ENCODE data around the gene CXCR3. TPM values are rescaled to one million over a fixed set of nuclear protein-coding genes. Genes with fewer than 3 reads are reported as not detected.
A peak's percentile ranks its signal among the peaks of the same experiment; 100 is the strongest.
"Not testable (repeated sequence)": the region's sequence is repeated elsewhere in the genome, so short reads cannot be mapped to it uniquely, and the experiment has no call there.

CXCR3 gene
- total RNA-seq, 2 experiments from 2014 or later: 141 to 145 TPM

DNA sequence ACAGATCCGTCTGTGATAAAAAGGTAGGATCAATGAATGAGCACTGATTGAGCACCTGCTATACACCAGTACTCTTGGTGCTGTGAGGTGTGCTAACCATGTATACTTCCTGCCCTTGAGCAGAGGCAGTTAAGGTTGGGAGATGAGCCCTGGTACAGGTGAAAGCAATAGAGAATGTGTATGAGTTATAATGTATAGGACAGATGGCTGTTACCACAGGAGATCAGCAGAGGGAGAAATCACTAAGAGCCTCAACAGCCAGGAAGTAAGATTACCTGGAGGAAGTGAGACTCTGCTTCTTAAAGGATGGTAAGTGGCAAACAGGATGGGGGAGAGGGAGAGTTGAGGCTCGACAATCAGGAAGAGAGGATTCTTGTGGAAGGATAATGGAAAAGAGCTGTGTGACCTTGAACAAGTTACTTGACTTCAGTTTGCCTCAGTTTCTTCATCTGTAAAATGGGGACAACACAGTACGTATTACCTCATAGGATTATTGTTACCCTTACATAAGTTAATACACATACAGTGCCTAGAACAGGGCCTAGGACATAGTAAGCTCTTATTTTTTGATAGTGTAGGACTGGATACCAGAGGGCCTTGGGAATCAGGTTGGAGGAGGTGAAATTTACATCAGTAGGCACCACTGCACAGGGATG lies 9.1 kb downstream of the CXCR3 start:
- ATAC-seq: peak; percentile 50
- H3K36me3 Mint-ChIP-seq (ENCODE audit: low read depth): peaks cover 77% of the 10 kb centered on the region
- peaks cover 83% of the 10 kb centered on the region for H3K4me1 Mint-ChIP-seq (ENCODE audit: low read depth)
- peak; percentile 27 for DNase-seq
- peak overlapping the region; percentile 74 for H3K27ac Mint-ChIP-seq
- POLR2A ChIA-PET: interaction anchor here (0.7 to 1.6 kb wide), 2 partner anchors 9 to 13 kb away, joined by 4 to 6 read pairs; partner anchors contain the start of gene CXCR3
- no peaks in the 10 kb centered on the region for H3K27me3 Mint-ChIP-seq (ENCODE audit: low read depth)
- H3K9me3 Mint-ChIP-seq (ENCODE audit: insufficient read depth): no peaks in the 10 kb centered on the region
- CTCF ChIA-PET: interaction anchor here (1.0 to 3.6 kb wide), 7 partner anchors 8 to 43 kb away, joined by 3 to 16 read pairs (median 5); partner anchors contain the start of gene CXCR3
- H3K4me3 Mint-ChIP-seq: no peak overlapping the region

GRCh38 chrX:71607488-71607887 lies 10.8 kb downstream of the CXCR3 start:
- H3K27me3 Mint-ChIP-seq (ENCODE audit: low read depth): no peaks in the 10 kb centered on the region
- CTCF ChIA-PET: interaction anchor here (1.2 to 3.6 kb wide), 5 partner anchors 11 to 45 kb away, joined by 5 to 16 read pairs (median 8); partner anchors contain the start of gene CXCR3
- H3K36me3 Mint-ChIP-seq (ENCODE audit: low read depth): peaks cover 80% of the 10 kb centered on the region
- no peaks in the 10 kb centered on the region for H3K9me3 Mint-ChIP-seq (ENCODE audit: insufficient read depth)
- POLR2A ChIA-PET: interaction anchor here (0.7 to 1.6 kb wide), 4 partner anchors 11 to 324 kb away, joined by 3 to 6 read pairs (median 3); partner anchors contain the start of genes CXCR3 and NONO
- DNase-seq (no peak), ATAC-seq (no peak)
- peak overlapping the region; percentile 27 for H3K4me3 Mint-ChIP-seq
- H3K27ac Mint-ChIP-seq: peak overlapping the region; percentile 96
- H3K4me1 Mint-ChIP-seq (ENCODE audit: low read depth): peaks cover 83% of the 10 kb centered on the region

GRCh38 chrX:71606536-71607216 lies 11.6 kb downstream of the CXCR3 start:
- Mint-ChIP-seq H3K27ac (peak overlapping the region; percentile 96), H3K4me3 (peak overlapping the region; percentile 27)
- ATAC-seq: peak; percentile 89

DNA sequence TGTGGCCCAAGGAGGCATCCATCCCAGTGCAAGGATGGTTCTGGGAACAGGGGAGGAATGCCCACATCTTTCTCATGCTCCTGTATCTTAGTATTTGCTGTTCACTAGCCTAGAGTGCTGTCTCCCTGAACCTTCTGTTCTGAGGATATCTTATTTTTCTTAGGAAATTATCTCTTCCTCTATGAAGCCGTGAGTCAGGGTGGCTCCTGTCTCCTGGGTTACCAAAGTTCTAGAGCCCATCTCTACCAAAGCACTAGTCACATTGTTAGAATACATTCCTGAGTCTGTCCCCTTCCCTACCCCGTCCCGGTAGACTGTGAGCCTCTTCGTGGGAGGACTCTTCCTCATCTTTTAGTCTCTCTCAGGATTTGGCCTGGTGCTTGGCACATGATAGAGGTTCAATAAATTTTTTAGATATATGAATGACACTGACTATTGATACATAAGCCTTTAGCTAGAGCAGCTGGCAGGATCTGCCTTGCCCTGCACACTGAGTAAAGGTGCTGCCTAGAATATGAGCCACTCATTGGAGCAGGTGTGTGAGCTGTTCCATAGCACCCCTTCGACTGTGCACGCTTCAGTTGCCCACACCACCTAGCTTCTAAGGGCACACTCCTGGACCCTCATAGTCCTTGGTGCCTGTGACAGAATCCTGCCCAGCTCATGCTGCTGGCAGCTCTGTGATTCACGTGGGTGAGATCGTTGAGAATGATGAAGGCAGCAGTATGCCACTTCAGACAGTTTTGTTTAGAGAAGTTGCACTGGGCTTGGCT lies 13.3 kb downstream of the CXCR3 start:
- ATAC-seq: no peak
- ChIA-PET CTCF (interaction anchor here (2.6 kb wide), 1 partner anchor 46 kb away, joined by 11 read pairs; no protein-coding TSS in a partner anchor), POLR2A (interaction anchor here (1.2 kb wide), 1 partner anchor 10 kb away, joined by 3 read pairs; no protein-coding TSS in a partner anchor)
- H3K4me1 Mint-ChIP-seq (ENCODE audit: low read depth): peaks cover 71% of the 10 kb centered on the region
- H3K36me3 Mint-ChIP-seq (ENCODE audit: low read depth): peaks cover 76% of the 10 kb centered on the region
- H3K4me3 Mint-ChIP-seq: peak overlapping the region; percentile 5
- peak overlapping the region; percentile 87 for H3K27ac Mint-ChIP-seq
- H3K27me3 Mint-ChIP-seq (ENCODE audit: low read depth): no peaks in the 10 kb centered on the region
- H3K9me3 Mint-ChIP-seq (ENCODE audit: insufficient read depth): no peaks in the 10 kb centered on the region
- DNase-seq: no peak

More at GRCh38 chrX:71606536-71607216, 11.6 kb downstream of the CXCR3 start:
- Mint-ChIP-seq H3K4me1 (ENCODE audit: low read depth) (peaks cover 82% of the 10 kb centered on the region), H3K27me3 (ENCODE audit: low read depth) (no peaks in the 10 kb centered on the region), H3K9me3 (ENCODE audit: insufficient read depth) (no peaks in the 10 kb centered on the region), H3K36me3 (ENCODE audit: low read depth) (peaks cover 84% of the 10 kb centered on the region)
- DNase-seq: peak; percentile 68
- CTCF ChIA-PET: interaction anchor here (1.0 to 3.6 kb wide), 7 partner anchors 10 to 57 kb away, joined by 3 to 16 read pairs (median 4); partner anchors contain the start of gene CXCR3
- POLR2A ChIA-PET: interaction anchor here (0.7 to 1.1 kb wide), 5 partner anchors 8 to 323 kb away, joined by 3 read pairs; partner anchors contain the start of genes NONO and OGT

GRCh38 chrX:71604141-71604540 lies 14.2 kb downstream of the CXCR3 start:
- DNase-seq (no peak), ATAC-seq (no peak)
- no peaks in the 10 kb centered on the region for H3K9me3 Mint-ChIP-seq (ENCODE audit: insufficient read depth)
- CTCF ChIA-PET: no interaction called here
- no peak overlapping the region for H3K4me3 Mint-ChIP-seq
- POLR2A ChIA-PET: interaction anchor here (1.2 kb wide), 1 partner anchor 11 kb away, joined by 3 read pairs; no protein-coding TSS in a partner anchor
- no peaks in the 10 kb centered on the region for H3K27me3 Mint-ChIP-seq (ENCODE audit: low read depth)
- peaks cover 69% of the 10 kb centered on the region for H3K36me3 Mint-ChIP-seq (ENCODE audit: low read depth)
- H3K4me1 Mint-ChIP-seq (ENCODE audit: low read depth): peaks cover 64% of the 10 kb centered on the region
- peak overlapping the region; percentile 67 for H3K27ac Mint-ChIP-seq

- CTCF ChIA-PET: interaction anchor here (0.7 kb wide), 1 partner anchor 49 kb away, joined by 3 read pairs; no protein-coding TSS in a partner anchor
These were observed 14.7 kb downstream of the CXCR3 start for GRCh38 chrX:71603618-71604017.

GRCh38 chrX:71599965-71600364 lies 18.3 kb downstream of the CXCR3 start:
- ATAC-seq: no peak
- POLR2A ChIA-PET: interaction anchor here (1.3 kb wide), 1 partner anchor 11 kb away, joined by 3 read pairs; no protein-coding TSS in a partner anchor
- H3K36me3 Mint-ChIP-seq (ENCODE audit: low read depth): peaks cover 61% of the 10 kb centered on the region

More at GRCh38 chrX:71603618-71604017, 14.7 kb downstream of the CXCR3 start:
- H3K4me1 Mint-ChIP-seq (ENCODE audit: low read depth): peaks cover 59% of the 10 kb centered on the region
- no peak for ATAC-seq
- POLR2A ChIA-PET: interaction anchor here (1.2 kb wide), 1 partner anchor 11 kb away, joined by 3 read pairs; no protein-coding TSS in a partner anchor
- peak overlapping the region; percentile 74 for H3K27ac Mint-ChIP-seq
- H3K4me3 Mint-ChIP-seq: no peak overlapping the region
- H3K36me3 Mint-ChIP-seq (ENCODE audit: low read depth): peaks cover 64% of the 10 kb centered on the region
- no peaks in the 10 kb centered on the region for H3K9me3 Mint-ChIP-seq (ENCODE audit: insufficient read depth)
- DNase-seq: no peak
- no peaks in the 10 kb centered on the region for H3K27me3 Mint-ChIP-seq (ENCODE audit: low read depth)

DNA sequence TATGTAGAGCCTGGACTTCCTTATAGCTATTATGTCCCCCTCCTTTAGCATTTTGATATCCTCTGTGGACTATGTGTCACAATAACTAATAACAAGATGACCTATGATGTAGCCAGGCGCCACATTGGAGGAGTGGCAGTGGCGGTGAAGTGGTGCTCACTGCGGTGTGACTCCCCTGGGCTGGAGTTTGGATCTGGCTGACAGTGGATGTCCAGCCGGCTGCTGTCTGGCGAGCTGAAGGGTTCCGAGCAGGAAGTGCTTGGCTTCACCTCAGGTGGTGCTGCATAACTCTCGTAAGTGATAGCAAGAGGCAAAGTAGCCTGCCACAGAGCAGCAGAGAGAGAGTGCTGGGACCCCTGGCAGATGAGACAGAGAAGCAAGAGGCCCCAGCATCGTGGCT lies 25.1 kb downstream of the CXCR3 start:
- ATAC-seq; H3K4me1 Mint-ChIP-seq (ENCODE audit: low read depth); H3K9me3 Mint-ChIP-seq (ENCODE audit: insufficient read depth); CTCF ChIA-PET; H3K27me3 Mint-ChIP-seq (ENCODE audit: low read depth); POLR2A ChIA-PET; DNase-seq; H3K4me3 Mint-ChIP-seq; H3K27ac Mint-ChIP-seq: not testable (repeated sequence)
- peaks cover 22% of the 10 kb centered on the region for H3K36me3 Mint-ChIP-seq (ENCODE audit: low read depth)

More at GRCh38 chrX:71599965-71600364, 18.3 kb downstream of the CXCR3 start:
- DNase-seq: no peak
- Mint-ChIP-seq H3K9me3 (ENCODE audit: insufficient read depth) (no peaks in the 10 kb centered on the region), H3K4me3 (no peak overlapping the region), H3K27ac (no peak overlapping the region), H3K27me3 (ENCODE audit: low read depth) (no peaks in the 10 kb centered on the region), H3K4me1 (ENCODE audit: low read depth) (peaks cover 30% of the 10 kb centered on the region)
- CTCF ChIA-PET: interaction anchor here (0.9 to 1.7 kb wide), 2 partner anchors 47 to 52 kb away, joined by 5 to 7 read pairs; no protein-coding TSS in a partner anchor

DNA sequence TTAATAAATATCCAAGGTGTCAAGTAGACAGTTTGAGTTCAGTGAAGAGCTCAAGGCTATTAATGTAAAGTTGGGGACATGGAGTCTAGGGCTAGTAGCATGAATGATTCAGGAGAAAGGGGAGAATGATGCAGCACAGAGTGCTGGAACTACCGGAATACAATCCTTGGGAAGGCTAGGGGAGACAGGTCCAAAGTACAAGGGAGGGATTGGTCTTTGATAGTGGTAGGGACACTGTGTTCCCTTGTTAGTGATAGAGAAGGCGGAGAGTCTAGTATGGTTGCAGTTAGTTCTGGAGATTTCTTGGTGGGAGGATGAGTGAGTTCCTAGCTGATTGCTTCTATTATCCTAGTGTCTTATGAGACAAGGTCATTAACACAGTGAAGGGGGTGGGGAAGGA lies 31.4 kb downstream of the CXCR3 start:
- H3K9me3 Mint-ChIP-seq (ENCODE audit: insufficient read depth): no peaks in the 10 kb centered on the region
- H3K27ac Mint-ChIP-seq: peak overlapping the region; percentile 72
- ATAC-seq (no peak), DNase-seq (no peak)
- no peak overlapping the region for H3K4me3 Mint-ChIP-seq
- peaks cover 18% of the 10 kb centered on the region for H3K36me3 Mint-ChIP-seq (ENCODE audit: low read depth)
- peaks cover 8% of the 10 kb centered on the region for H3K4me1 Mint-ChIP-seq (ENCODE audit: low read depth)
- CTCF ChIA-PET: no interaction called here
- no peaks in the 10 kb centered on the region for H3K27me3 Mint-ChIP-seq (ENCODE audit: low read depth)
- POLR2A ChIA-PET: no interaction called here

DNA sequence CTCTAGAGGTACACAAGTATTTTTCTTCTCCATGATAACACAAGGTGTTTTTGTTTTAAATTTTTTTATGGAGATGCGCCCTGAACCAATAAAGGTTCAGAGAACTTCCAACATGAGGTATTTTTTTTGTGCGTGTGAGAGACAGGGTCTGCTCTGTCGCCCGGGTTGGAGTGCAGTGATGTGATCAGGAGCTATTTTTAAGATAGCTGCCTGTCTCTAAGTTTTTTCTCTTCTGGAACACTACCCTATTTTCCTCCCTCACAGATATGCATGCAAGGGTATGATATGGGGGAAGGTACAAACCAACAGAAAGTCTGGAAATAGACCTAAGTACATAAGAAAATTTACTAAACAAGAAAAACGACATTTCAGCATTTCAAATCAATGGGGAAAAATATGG lies 37.1 kb downstream of the CXCR3 start:
- Mint-ChIP-seq H3K4me1 (ENCODE audit: low read depth) (peaks cover 9% of the 10 kb centered on the region), H3K9me3 (ENCODE audit: insufficient read depth) (no peaks in the 10 kb centered on the region), H3K4me3 (no peak overlapping the region), H3K27ac (no peak overlapping the region), H3K36me3 (ENCODE audit: low read depth) (peaks cover 39% of the 10 kb centered on the region), H3K27me3 (ENCODE audit: low read depth) (no peaks in the 10 kb centered on the region)
- ChIA-PET POLR2A (no interaction called here), CTCF (interaction anchor here (0.8 to 1.8 kb wide), 4 partner anchors 36 to 71 kb away, joined by 3 to 4 read pairs (median 4); no protein-coding TSS in a partner anchor)
- ATAC-seq (no peak), DNase-seq (no peak)

DNA sequence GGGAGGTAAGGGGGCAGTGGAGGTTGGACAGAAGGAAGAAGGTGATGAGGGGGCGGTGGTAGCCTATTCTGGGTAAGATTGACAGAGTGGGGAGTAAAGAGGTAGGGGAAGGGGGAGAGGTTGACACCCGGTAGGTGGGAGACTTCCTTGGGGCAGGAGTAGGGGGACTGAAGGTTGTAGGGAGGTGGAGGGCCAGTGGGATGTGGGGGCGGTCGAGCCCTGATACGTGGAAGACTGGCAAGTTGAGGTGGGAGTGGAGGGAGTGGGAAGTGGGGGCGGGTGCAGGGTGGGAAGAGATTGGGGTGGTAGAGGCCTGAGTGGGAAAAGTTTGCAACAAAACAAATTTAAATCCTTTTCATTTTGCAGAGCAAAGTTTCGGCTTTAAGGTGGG lies 38.3 kb downstream of the CXCR3 start:
- peaks cover 8% of the 10 kb centered on the region for H3K4me1 Mint-ChIP-seq (ENCODE audit: low read depth)
- ChIA-PET POLR2A (no interaction called here), CTCF (interaction anchor here (0.6 kb wide), 1 partner anchor 42 kb away, joined by 3 read pairs; no protein-coding TSS in a partner anchor)
- DNase-seq (no peak), ATAC-seq (no peak)
- H3K36me3 Mint-ChIP-seq (ENCODE audit: low read depth): peaks cover 39% of the 10 kb centered on the region
- no peak overlapping the region for H3K27ac Mint-ChIP-seq
- H3K27me3 Mint-ChIP-seq (ENCODE audit: low read depth): no peaks in the 10 kb centered on the region
- no peaks in the 10 kb centered on the region for H3K9me3 Mint-ChIP-seq (ENCODE audit: insufficient read depth)
- no peak overlapping the region for H3K4me3 Mint-ChIP-seq
